ENCODE data around the gene C19orf44.
A peak's percentile ranks its signal among the peaks of the same experiment; 100 is the strongest.

C19orf44 gene

DNA sequence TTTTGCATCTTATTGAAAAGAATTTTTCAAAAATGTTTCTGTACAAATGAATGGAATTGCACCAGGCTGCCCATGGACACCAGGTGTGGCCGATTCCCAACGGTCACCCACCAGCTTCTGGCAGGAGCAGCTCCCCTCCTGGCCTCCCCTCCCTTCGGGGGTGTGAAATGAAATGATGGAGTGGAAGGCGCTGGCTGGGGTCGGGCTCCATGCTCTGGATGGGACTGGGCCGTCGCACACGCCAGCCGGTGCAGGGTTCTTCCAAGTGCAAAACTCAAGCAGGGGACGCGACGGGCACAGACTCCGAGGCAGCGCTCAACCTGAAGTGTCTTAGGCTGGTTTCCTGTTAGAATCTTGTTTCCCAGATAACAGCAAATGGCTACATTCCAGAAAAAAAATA, 21.9 kb downstream of the C19orf44 start:
- no peak for DNase-seq (ENCODE audit: low read depth)

DNA sequence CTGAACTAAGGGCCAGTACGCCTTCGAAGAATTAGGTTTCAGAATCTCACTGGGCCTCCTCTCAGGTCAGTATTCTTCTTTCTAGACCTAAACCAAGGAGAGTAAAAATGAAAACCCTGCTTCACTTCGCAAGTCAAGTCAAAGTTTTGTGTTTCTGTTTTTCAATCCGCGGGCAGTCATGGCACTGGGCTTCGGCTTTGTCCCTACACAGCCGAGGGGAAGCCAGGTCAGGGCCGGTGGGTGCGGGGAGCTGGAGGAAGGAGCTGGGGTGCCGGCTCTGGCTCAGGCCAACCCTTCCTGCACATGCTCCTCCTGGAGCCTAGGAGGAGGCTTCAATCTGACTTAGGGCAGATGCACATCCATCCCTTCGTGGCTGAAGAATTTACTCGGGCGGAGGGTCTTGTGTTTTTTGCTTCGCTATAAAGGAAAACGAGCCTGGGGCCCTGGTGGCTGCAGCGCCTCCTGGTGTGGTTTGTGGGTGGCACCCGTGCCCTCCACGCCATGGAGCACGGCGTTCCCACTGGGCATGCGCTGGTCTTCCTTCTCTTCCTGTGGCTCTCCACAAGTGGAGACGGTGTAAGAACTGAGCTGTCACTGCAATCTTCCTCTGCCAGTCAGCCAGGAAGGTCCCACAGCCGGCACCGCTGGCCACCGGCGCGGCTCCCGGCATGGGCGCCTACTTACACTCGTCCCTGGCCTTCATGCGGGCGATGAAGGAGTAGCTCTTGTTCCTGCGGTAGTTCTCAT, 22.5 kb downstream of the C19orf44 start:
- DNase-seq (ENCODE audit: low read depth): no peak

GRCh38 chr19:16519230-16519687, 23.1 kb downstream of the C19orf44 start:
- DNase-seq (ENCODE audit: low read depth): no peak

DNA sequence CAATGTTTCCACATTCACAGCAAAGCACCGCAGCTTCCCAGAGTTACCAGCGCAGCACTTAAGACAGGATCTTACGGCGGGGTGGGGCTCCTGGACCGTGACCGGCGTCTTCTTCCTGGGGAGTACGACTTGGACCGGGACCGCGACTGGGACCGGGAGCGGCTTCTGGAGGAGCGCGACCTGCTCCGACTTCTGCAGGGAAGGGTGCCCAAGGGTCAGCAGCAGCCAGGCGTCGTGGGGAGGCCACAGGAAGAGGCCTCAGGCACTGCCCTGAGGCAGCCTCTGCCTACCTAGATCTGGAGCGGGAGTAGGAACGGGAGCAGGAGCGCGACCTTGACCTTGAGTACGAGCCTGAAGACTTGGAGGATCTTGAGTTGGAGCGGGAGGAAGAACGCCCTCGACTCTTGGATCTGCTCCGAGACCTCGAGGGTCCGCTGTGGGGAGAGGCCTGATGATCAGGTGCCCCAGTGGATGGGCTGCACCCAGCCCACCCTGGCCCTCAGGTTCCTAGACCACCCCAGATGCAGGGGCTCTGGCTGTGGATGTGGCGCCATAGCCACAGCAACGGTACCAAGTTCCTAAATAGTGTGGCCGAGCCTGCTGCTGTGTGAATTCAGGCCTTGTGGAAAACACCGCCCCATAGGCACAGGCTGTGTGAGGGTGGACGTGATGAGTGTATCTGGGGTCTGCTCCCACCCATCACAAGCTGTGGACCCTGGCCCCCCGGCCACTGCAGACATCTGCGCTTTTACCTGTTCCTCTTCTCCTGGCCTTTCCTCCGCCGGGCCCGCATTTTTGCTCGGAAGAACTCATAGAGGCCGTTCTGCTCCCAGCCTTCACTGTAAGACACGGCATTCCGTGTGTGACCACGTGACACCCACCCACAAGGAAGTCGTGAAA, 24.1 kb downstream of the C19orf44 start:
- DNase-seq (ENCODE audit: low read depth): no peak

- no peak for DNase-seq (ENCODE audit: low read depth)
Observed at GRCh38 chr19:16520986-16521624, 24.9 kb downstream of the C19orf44 start.

DNA sequence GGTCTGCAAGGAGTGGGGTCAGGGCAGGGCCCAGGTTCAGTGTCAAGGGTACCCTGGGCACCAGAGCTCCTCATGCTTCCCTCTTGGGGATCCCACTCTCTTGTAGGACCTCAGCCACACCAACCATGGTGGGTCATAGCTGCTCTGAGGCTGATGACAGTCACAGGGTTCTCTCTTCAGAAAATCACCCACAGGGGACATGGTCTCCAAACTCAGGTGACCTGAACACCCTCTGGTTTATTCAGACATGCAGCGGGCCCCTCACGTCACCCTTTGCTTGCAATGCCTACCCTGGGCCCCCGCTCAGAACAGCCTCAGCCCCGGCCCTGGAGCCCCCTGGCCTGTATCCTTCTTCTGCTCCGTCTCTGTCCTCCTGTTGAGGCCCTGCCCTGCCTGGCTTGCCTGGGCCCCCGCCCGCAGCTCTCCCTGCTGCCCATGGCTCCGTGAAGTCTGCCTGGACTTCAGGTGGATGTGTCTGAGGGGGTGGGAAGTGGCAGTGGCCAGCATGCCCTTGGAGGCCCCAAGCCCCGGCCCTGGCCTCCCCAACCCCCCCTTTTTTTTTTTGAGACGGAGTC, 25.6 kb downstream of the C19orf44 start:
- DNase-seq (ENCODE audit: low read depth): no peak

- DNase-seq (ENCODE audit: low read depth): no peak
Observed at GRCh38 chr19:16522559-16523377, 26.6 kb downstream of the C19orf44 start.

DNA sequence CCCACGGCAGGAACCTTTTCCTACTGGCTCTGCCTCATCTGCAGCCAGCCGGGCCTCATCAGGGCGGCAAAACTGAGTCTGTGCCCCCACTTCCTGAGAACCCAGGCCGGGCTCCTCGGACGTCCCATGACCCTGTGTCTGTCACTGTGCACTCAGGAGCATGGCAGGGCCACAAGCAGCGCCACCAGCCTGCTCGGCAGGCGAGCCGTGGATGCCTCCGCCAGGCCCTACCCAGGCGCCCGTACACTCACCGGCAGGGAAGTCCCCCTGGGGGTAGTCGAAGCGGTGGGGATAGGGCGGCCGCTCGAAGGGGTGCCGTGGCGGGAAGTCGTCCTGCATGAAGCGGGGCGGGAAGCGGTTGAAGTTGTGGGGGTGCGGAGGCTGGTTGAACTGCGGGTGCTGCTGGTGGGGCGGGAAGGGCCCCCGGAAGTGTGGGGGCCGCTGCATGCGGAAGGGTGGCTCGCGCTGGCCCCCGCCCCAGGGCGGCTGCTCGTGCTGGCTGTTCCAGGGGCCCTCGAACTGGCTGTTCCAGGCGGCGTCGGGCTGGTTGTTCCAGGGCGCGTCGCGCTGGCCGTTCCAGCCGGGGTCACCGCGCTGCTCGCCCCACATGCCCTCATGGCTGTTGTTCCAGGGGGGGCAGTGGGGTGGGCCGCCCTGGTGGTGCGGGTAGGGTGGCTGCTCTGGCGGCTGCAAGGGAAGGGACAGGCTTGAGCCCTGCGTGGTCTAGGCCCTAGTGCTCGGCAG, 29.0 kb downstream of the C19orf44 start:
- no peak for DNase-seq (ENCODE audit: low read depth)

DNA sequence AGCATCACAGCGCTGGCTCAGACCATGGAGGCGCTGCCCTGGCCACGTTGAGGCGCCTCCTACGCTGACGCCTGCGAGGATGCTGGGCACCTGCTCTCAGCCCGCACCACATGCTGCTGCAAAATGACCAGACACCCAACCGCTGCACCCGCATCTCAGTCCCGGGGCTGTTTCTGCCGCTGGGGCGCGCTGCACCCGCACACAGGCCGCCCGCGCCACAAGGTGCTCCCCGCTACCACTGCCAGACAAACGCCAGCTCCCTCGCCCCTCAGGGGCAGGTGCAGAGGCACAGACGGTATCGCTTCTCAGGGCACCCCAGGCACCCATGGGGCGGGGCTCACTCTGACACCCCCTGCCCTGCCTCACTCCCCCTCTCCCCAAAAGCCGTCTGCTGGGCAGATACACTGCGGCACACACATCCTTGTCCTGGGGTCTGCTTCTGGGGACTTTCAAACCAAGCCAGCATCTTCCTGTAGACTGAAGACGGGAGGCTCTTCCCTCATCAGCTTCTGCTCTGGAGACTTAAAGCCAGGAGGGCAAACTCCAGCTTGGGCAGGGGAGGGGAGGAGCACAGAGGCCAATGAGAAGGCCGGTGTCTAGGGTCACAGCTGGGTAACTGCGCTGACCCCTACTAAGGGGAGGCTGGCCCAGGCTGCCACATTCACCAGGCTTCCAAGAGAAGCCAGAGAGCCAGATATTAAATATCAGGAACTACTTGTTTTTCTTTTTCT, 29.7 kb downstream of the C19orf44 start:
- no peak for DNase-seq (ENCODE audit: low read depth)

- no peak for DNase-seq (ENCODE audit: low read depth)
Observed at GRCh38 chr19:16527334-16527935, 31.2 kb downstream of the C19orf44 start.

- peak; percentile 12 for DNase-seq (ENCODE audit: low read depth)
Observed at GRCh38 chr19:16527971-16528521, 31.9 kb downstream of the C19orf44 start.

- DNase-seq (ENCODE audit: low read depth): no peak
Observed at GRCh38 chr19:16529466-16530144, 33.4 kb downstream of the C19orf44 start.

GRCh38 chr19:16530540-16531379, 34.6 kb downstream of the C19orf44 start:
- DNase-seq (ENCODE audit: low read depth): no peak

DNA sequence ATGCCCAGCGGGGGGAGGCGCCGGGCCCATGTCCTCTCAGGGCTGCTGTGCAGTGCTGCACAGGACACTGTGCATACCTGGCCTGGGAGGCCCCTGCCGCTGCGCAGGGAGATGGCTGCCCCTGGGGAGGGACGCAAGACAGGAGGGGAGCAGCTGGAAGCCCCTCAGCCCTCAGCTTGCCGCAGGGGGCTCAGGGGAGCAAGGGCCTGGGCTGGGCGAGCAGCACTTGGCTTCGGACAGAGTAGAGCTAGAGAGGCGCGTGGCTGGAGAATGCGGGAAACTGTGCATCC, 35.1 kb downstream of the C19orf44 start:
- no peak for DNase-seq (ENCODE audit: low read depth)

GRCh38 chr19:16532440-16533234, 36.4 kb downstream of the C19orf44 start:
- DNase-seq (ENCODE audit: low read depth): no peak

- DNase-seq (ENCODE audit: low read depth): no peak
Observed at GRCh38 chr19:16535381-16535780, 39.2 kb downstream of the C19orf44 start.

GRCh38 chr19:16536130-16536529, 39.9 kb downstream of the C19orf44 start:
- DNase-seq (ENCODE audit: low read depth): no peak

All from amniotic epithelial cell (primary cell).